ENCODE measurements around the gene CDC42BPA.
"Not testable (repeated sequence)": the region's sequence is repeated elsewhere in the genome, so short reads cannot be mapped to it uniquely, and the experiment has no call there.

CDC42BPA gene, protein sequence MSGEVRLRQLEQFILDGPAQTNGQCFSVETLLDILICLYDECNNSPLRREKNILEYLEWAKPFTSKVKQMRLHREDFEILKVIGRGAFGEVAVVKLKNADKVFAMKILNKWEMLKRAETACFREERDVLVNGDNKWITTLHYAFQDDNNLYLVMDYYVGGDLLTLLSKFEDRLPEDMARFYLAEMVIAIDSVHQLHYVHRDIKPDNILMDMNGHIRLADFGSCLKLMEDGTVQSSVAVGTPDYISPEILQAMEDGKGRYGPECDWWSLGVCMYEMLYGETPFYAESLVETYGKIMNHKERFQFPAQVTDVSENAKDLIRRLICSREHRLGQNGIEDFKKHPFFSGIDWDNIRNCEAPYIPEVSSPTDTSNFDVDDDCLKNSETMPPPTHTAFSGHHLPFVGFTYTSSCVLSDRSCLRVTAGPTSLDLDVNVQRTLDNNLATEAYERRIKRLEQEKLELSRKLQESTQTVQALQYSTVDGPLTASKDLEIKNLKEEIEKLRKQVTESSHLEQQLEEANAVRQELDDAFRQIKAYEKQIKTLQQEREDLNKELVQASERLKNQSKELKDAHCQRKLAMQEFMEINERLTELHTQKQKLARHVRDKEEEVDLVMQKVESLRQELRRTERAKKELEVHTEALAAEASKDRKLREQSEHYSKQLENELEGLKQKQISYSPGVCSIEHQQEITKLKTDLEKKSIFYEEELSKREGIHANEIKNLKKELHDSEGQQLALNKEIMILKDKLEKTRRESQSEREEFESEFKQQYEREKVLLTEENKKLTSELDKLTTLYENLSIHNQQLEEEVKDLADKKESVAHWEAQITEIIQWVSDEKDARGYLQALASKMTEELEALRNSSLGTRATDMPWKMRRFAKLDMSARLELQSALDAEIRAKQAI (N-terminal part only)

DNA sequence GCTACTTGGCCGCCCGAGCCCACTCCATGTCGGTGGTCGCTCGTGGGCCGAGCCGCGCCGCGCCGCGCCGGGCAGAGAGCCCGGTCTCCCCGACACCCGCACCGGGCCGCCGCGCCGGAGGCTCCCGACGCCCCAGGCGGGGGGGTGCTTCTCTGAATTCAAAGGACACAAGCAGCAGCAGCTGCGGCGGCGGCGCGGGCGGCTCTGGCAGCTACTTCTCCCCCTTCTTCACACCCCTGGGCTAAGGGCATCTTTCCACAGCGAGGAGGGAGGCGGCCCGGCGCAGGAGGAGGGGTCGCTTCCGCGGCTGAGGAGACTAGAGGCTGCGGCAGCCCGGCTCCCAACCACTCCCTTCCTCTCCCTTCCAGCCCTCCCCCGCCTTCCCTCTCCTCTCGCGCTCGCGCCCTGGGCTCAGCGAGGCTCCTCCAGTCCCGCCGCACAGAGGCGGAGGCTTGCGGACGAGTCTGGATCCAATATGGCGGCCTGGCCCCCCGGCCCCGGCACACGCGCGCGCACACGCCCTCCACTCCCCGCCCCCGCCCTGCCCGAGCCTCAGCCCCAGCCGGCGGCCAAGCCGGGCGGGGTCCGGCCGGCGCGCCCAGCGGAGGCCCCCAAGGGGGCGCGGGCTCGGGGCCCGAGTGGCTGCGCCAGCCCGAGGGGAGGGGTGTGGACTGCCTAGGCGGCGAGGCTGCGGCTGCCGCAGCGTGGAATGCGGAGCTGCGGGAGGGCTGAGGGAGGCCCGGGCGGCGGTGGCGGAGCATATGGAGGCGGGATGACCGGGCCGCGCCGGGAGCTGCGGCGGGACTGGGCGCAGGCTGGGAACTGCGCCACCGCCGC is at the start of gene CDC42BPA:
Gene CDC42BPA (minus strand): TSS at position 477 of the 837 bp plus-strand sequence. CDS start 1,310 bp downstream, outside the sequence.
- in situ Hi-C loops (cut with MboI; ENCODE audit: low sequenced_read_pairs): no loop called here

DNA sequence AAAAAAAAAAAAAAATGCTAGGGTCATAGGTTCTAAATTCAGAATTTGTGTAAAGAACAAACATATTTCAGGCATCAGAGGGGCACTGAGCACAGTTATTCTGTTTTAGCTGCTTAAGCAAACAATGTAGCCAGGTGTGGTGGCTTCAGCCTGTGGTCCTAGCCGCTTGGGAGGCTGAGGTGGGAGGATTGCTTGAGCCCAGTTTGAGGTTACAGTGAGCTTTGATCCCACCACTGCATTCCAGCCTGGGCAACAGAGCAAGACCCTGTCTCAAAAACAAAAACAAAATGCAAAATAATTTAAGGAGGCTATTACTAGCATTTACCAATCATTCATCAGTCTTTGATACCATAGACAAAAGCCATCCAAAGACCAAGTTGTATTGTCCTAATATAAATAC is 49.7 kb upstream of the CDC42BPA start:
- in situ Hi-C loops (cut with MboI; ENCODE audit: low sequenced_read_pairs): no loop called here

DNA sequence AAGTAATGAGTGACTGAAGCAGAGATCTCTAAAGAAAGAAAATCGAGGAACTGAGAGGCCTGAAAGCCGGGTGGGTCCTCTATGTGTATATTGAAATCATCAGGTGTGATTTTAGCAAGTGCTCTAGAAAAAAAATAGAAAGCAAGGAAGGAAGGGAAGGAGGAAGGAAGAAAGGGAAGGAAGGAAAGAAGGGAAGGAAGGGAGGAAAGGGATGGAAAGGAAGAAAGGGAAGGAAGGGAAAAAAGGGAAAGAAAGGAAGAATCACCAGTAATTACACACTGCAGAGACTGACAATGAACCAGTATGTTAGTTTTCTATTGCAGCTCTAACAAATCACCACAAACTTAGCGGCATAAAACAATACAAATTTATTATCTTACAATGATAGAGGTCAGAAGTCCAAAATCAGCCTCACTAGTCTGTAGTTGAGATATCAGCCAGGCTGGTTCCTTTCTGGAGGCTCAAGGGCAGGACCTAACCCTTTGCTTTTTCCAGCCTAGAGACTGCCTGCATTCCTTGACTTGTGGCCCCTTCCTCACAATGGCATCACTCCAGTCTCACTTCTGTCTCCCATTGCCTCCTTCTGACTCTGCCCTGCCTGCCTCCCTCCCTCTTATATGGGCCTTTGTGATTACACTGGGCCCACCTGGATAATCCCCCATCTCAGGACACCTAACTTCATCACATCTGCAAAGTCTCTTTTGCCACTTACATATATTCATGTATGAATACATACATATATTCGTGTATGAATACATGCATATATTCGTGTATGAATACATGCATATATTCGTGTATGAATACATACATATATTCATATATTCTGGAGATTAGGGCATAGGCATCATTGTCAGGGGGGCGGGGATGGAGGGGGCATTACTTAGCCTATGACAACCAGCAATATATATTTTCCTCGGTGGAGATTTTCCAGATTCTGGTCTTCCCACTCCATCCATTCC is 47.5 kb upstream of the CDC42BPA start:
- in situ Hi-C loops (cut with MboI; ENCODE audit: low sequenced_read_pairs): no loop called here

DNA sequence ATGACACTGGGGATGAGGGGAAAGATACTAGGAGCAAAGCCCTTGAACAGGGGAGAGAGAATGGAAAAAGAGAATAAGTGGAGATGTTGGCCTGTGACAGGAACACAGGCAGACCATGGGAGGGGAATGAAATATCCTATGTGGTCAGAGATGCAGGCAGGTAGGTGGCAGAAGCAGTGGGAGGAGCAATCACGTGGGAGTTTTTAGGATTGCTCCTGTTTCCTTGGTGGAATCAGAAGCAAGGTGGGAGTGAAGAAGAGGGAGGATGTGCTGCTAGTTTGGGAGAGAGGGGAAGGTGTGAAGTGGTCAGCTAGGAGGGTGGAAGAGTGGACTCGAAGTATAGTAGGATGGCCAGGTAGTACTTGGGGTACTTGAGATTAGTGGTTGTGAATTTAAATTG is 46.4 kb upstream of the CDC42BPA start:
- in situ Hi-C loops (cut with MboI; ENCODE audit: low sequenced_read_pairs): no loop called here

DNA sequence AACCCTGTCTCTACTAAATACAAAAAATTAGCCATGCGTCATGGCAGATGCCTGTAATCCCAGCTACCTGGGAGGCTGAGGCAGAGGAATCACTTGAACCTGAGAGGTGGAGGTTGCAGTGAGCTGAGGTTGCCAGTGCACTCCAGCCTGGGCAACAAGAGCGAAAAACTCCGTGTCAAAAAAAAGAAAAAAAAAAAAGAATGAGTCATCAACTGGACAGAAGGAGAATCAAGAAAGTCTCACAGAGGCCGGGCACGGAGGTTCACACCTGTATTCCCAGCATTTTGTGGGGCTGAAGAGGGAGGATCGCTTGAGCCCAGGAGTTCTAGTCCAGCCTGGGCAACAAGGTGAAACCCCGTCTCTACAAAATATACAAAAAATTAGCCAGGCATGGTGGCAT is 45.5 kb upstream of the CDC42BPA start:
- in situ Hi-C loops (cut with MboI; ENCODE audit: low sequenced_read_pairs): no loop called here

DNA sequence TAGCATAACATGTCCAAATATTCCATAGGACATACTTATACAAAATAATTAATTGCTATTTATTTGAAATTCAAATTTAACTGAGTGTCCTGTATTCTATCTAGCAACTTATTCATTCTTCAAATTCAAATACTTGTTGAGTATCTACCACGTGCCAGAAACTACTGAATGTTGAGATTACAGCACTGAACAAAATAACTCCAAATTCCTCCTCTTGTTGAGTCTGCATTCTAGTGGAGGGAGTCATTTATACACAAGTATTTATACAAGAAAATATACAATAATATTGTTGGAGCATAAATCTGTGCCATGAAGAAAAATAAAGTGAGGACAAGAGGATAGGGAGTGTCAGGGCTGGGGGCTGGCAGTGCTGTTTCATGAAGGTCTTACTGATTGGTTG is 43.7 kb upstream of the CDC42BPA start:
- in situ Hi-C loops (cut with MboI; ENCODE audit: low sequenced_read_pairs): no loop called here

DNA sequence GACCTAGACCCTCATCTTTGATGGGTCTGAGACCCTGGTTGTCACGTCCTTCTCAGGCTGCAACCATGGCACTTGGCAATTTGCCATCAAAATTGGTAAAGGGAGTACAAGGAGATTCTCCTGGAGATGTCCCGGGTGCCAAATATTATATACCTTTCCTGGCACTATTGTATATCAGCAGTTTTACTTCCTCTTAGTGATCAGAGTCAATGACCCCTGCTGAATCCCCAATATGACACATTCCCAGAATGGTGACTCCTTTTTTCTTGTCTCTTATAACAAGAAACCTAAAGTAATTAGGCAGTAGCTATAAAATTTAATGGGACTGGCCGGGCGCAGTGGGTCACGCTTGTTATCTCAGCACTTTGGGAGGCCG is 39.6 kb upstream of the CDC42BPA start:
- in situ Hi-C loops (cut with MboI; ENCODE audit: low sequenced_read_pairs): no loop called here

DNA sequence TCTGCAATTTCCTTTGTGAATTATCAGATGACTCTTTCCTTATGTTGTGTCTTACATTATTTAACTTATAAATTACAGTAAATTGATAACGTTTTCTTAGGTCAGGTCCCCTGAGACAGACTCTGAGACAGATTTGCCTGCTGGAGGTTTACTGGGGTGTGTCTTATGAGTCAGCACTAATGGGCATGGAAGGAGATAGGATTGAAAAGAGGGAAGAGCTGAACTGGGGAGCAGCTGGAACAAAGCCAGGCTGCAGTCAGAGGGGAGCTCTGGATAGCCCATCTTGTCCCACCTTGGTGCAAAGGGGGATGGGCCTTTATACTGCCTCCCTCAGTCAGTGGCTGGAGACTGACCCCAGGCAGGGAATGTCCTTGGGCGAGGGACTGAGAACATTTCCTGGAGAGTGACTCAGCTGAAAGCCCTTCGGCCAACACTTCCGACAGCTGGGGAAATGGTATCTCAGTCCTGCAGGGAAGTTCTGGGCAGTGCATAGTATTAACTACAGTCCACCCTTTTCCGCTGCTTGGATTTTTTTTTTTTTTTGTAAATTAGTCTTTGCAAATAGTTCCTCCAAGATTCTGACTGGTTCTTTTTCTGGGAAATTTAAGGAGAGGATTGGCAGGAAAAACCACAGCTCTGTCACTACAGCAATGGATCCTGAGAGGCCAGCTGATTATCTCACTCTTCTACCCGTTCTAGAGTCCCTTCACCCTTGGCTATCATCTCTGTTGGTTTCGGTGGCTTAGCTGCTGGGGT is 39.1 kb upstream of the CDC42BPA start:
- in situ Hi-C loops (cut with MboI; ENCODE audit: low sequenced_read_pairs): no loop called here

DNA sequence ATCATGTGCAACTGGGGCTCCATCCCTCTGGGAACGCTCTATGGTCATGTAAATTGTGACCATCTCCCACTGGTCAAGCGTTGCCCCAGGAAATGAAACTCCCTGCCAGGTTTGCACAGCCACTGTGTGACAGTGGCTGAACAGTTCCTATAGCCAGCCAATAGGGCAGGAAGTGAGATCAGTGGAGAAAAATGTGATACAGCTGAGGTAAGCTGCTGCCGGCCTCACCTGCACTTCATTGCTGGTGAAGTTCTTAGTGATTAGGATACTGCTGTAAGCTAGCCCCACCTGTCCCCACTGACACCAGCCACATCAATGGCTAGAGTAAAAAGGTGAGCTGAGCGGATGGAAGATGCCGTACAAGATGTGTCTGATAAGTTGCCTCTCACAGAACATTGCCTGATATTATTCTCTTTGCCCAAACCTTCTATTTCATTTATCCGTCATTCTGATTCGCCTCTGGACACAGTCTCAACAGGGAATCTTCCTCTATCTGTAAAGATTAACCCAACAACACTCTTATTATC is 38.4 kb upstream of the CDC42BPA start:
- in situ Hi-C loops (cut with MboI; ENCODE audit: low sequenced_read_pairs): no loop called here

DNA sequence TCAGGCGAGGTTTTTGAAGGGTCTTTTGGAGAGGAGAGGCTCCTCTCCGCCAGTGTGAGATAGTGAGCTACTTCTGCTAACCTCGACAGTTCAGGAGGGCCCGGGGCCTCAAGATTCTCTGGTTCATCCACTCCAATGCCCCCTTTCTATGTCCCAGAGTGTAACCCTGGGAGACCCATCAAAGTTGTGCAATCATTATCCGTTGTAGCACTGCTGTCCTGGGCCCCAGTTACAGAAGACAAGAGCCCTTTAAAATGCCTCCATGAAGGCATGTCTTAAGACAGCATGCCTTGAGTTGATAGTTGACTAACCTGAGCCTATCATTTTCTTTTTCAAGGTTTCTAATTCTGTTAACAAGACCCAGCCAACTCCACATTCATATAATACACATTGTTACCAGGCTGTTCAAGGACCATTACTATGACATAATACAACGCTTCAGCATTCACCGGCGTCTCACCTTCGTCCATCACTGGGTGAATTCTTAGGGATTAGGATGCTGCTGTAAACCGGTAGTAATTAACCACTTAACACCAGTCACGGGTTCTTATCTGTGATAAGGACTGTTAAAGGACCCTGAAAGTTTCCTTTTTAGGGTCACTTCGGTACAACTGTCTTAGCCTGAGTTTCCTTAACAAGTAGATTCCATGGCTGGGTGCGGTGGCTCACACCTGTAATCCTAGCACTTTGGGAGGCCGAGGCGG is 37.4 kb upstream of the CDC42BPA start:
- in situ Hi-C loops (cut with MboI; ENCODE audit: low sequenced_read_pairs): no loop called here

DNA sequence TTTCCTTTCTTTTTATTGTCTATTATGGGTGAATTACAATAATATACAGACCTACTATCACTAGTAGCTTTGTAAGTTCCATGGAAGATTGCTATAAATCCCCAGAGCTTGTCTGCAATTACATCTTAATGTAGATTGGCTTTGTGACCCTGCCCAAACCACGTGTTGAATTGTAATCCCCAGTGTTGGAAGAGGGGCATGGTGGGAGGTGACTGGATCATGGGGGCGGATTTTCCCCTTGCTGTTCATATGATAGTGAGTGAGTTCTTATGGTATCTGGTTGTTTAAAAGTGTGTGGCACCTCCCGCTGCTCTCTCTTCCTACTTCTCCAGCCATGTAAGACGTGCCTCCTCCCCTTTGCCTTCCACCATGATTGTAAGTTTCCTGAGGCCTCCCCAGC is 34.9 kb upstream of the CDC42BPA start:
- in situ Hi-C loops (cut with MboI; ENCODE audit: low sequenced_read_pairs): no loop called here

DNA sequence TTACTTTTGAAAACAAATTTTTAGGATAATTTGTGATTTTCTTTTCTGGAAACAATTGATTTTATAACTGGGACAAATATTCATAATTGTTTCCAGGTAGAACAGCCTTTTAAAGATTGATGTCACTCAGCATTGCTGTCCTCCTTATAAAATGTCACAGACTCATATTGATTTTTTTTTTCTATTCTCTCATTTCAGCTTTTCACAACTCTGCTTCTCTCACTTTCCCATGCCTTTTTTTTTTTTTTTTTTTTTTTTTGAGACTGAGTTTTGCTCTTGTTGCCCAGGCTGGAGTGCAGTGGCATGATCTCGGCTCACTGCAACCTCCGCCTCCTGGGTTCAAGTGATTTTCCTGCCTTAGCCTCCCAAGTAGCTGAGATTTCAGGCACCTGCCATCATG is 33.9 kb upstream of the CDC42BPA start:
- in situ Hi-C loops (cut with MboI; ENCODE audit: low sequenced_read_pairs): not testable (repeated sequence)

DNA sequence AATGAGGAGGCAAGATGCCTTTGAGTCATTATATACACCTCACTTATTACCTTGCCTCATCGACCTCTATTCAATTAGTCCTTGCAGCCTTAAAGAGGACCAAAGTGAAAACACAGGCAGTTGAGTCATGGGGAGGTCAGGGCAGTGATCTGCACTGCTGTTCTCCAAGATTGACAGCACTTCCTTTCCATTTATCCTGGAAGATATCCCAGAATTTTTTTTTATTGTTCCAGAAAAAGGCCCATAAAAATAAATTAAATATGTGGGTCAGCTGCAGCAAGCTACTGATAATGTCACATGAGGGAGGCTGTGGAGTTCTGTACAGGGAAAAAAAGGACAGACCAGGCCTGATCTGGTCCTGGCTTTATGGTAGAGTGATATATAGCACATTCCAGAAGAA is 33.2 kb upstream of the CDC42BPA start:
- in situ Hi-C loops (cut with MboI; ENCODE audit: low sequenced_read_pairs): no loop called here

DNA sequence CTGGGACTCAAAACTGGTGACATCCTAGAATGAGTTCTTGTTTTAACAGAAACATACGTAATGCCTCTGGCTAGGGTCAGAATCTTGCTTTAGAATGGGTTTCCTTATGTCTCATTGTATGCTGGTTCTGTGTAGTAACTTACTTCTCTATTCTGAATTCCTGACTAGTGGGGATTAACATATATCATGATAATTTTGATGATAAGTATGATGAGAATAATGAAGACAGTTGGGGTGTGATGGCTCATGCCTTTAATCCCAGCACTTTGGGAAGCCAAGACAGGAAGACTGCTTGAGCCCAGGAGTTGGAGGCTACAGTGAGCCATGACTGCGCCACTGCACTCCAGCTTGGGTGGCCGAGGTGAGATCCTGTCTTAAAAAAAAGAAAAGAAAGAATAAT is 31.7 kb upstream of the CDC42BPA start:
- in situ Hi-C loops (cut with MboI; ENCODE audit: low sequenced_read_pairs): no loop called here

DNA sequence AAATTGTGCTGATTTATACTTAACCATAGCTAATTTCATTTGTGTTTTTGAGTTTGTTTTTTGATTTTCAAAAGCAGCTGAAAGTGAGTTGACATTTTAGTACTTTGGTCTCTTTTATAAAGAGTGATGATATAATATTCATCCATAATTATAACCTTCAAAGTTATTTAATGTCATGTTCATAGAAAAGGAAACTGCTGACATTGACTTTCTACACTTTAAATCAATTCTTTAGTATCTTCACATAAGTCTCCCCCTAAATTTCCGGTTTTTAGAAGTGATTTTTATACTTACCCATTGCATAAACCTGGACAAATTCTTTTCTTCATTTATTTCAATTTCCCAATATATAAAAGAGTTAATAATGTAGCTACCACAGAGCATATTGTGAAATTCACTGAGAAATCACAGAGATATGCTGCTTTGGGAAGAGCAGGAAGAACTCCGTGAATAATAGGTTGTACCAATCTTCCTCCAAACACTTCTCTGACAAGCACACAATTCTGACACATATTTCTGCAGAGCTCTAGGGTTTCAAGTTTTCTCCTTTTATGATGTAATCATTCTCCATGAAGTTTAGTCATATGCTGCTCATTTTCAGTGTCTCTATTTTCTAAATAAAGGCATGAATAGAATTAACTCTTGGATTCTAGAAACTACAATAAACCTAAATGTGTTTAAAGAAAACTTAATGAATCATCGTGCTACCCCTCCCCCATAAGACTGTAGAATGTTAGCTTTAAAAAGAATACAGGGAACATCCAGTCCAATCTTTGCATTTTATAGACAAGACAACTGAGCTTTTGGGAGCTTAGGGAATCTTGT is 25.6 kb upstream of the CDC42BPA start:
- in situ Hi-C loops (cut with MboI; ENCODE audit: low sequenced_read_pairs): no loop called here

DNA sequence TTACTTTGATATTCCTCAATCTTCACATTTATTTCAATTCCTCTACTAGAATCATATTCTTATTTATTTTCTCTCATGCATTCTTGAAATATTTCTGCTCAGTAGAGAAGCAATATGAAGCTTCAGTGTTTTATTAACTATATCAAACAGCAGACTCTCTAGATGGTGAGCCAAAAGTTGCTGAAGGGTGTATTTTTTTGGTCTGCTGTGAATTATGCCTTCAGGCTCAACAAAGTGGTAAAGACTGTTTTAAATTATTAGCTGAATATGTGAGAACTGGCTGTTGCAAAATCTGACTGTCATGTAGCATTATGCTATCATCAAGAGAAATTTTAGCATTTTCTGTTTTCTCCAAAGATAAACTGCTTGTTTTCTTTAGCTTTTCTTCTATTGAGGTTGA is 24.9 kb upstream of the CDC42BPA start:
- in situ Hi-C loops (cut with MboI; ENCODE audit: low sequenced_read_pairs): no loop called here

DNA sequence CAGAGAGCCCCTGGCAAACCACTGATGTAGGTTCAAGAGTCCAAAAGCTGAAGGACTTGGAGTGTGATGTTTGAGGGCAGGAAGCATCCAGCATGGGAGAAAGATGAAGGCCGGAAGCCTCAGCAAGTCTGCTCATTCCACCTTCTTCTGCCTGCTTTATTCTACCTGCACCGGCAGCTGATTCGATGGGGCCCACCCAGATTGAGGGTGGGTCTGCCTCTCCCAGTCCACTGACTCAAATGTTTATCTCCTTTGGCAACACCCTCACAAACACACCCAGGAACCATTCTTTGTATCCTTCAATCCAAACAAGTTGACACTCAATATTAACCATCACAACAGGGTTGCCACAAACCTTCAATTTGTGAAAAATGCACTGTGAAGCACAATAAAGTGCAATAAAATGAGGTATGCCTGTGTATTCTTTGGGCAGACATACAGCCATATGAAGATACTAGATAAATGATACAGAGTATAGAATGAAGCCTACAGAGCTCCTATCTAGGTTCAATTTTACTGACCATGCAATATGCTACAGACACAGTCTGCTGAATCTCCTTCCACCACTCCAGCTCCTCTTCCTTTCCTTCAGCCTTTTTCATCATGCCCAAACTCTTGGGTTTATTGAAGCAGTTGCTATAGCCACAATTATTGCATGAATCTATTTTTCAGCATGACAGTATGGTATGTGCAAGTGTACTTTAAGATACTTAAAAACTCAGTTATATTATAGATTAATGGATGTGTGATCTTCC is 24.0 kb upstream of the CDC42BPA start:
- in situ Hi-C loops (cut with MboI; ENCODE audit: low sequenced_read_pairs): no loop called here
